GM21447 (cell line): ENCODE measurements around the gene TBC1D2B.

ENCODE experiments used
- ATAC-seq: cut with Tn5 transposase; IDR thresholded peaks from one replicate; pipeline ENCODE4 v1.9.1; 2021; ENCODE audit not compliant: unreplicated experiment

TBC1D2B gene

GRCh38 chr15:78055919-78056713 lies 21.4 kb downstream of the TBC1D2B start:
- ATAC-seq: no peak

- no peak for ATAC-seq
Measured at GRCh38 chr15:78054966-78055365, 22.5 kb downstream of the TBC1D2B start.

DNA sequence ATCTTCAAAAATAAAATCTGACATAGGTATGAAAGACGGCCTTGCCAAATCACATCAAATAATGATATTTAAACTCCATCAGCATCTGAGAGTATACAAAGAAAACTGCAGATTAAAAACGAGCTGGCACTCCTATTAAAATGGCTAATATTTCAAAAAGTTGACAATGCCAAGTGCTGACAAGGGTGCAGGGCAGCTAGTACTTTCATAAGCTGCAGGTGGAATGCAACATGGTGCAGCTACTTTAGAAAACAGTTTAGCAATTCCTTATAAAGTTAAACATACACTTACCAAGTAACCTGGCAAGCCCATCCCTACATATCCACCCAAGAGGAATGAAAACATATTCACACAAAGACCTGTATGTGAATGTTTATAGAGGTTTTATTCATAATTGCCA lies 23.0 kb downstream of the TBC1D2B start:
- ATAC-seq: no peak

- no peak for ATAC-seq
Measured at GRCh38 chr15:78052545-78052944, 25.0 kb downstream of the TBC1D2B start.

DNA sequence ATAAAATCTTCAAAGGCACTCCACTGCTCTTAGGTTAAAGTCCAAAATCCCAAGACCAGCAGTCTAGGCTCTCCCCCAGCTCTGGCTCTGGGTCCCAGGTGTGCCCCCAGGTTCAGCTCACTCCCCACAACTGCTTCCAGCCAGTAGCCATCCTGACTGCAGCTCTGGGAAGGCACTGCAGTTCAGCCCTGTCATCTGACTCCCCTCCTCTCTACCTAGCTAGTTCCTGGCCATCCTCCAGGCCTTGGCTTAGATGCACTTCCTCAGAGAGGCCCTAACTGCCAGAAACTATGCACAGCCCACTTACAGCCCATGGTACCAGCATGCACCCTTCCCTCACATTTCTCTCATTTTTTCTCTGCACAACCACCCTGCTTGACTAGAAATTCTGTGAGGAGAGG lies 25.5 kb downstream of the TBC1D2B start:
- ATAC-seq: no peak

- no peak for ATAC-seq
Measured at GRCh38 chr15:78051596-78051995, 25.9 kb downstream of the TBC1D2B start.

DNA sequence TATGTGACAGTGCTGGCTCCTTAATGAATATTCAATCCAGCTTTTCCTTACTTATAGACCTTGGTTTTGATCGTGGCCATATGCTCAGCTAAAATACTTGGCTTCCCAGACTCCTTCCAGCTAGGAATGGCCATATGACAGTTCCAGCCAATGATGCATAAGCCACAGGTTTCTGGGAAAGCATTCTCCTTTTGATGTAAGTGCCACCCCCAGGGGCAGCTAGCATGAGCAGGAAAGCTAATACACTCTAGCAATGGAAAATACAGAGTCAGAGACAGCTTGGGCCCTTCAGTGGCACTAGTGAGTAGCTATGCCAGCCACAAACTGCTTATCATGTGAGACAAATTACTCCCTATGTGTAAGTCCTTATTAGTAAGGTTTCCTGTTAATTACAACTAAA lies 26.7 kb downstream of the TBC1D2B start:
- ATAC-seq: no peak

GRCh38 chr15:78050441-78050809 lies 27.1 kb downstream of the TBC1D2B start:
- ATAC-seq: peak; percentile 16

DNA sequence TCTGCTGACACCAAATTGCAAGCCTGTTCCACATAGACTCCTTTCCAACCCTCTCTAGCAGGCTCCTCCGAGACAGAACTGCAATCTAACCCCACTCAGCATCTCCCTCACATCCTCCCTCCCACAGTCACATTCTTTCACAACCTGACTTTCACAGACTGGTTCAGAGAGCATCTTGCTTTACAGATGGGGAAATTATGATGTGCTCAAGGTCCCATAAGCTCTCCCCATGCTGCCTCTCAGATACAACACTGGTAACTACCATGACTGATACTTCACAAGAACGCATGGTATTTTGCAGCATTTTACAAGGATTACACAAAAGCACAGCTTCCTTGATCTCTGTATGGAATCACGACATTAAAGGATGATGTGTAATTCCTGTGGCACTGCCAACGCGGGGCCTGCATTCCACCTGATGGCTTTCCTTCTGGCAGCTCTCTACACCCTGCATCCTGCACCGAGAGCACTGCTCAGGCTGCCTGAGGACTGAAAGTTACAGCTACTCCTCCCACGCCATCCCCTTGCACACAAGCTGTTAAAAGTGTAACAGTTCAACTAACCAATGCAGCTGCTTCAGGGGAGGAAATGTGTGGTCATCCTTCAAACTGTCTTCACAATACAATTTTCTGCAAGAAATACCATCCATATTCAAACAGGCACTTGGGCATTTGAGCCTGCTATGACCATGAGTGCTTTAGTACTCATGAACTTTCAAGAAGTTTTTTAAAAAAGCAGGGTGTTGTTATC lies 27.6 kb downstream of the TBC1D2B start:
- peak; percentile 79 for ATAC-seq

DNA sequence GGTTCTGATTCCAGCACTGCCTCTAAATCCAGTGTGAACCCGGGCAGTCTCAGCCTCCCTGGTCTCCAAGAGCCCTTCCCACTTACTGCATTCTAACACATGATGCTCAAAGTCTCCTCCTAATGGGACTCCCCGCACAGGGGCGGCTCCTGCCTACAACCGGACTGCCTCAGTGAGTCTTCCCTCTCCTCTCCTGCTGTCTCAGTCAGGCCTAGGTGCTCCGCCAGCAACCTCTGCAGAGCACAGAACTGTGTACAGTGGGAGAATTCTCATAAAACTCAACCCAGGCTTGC lies 28.9 kb downstream of the TBC1D2B start:
- ATAC-seq: no peak

DNA sequence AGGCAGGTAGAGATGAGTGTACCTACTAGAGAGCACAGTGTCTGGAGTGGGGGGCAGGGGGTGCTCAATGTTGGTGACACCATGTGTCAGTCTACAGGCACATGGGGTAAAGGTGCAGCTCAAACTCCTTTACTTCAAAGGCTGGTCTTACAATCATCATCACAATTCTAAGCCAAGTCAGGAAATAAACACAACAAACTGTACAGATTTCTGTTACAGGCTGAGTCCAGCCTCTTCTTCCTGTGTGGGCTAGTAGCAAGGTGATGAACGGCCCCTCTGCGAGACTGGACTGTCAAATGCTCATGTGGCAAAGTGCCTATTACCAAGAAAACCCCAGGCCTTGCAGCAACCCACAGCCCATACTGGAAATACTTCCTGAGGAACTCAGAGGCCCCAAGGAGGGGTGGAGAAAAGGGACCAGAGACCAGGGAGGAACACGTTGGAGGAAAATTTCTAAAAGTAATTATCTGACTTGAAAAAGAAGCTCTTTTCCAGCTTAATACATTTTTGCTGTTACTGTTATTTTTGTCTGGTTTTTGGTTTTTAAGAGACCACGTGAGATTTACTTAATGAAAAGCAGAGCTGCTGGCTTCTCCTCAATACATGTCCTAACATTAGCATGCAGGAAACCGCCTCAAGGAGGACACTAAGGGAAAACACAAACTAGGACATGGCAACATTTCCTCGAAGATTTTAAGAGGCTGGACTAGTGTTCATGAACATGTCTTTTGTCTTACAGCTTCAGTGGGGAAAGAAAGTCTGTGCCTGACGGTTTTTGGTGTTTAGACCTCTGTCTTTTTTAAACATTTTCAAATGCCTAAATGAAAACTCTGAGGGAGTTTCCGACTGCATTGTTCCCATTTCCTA lies 29.5 kb downstream of the TBC1D2B start:
- ATAC-seq: no peak

GRCh38 chr15:78046796-78047341 lies 30.6 kb downstream of the TBC1D2B start:
- no peak for ATAC-seq

DNA sequence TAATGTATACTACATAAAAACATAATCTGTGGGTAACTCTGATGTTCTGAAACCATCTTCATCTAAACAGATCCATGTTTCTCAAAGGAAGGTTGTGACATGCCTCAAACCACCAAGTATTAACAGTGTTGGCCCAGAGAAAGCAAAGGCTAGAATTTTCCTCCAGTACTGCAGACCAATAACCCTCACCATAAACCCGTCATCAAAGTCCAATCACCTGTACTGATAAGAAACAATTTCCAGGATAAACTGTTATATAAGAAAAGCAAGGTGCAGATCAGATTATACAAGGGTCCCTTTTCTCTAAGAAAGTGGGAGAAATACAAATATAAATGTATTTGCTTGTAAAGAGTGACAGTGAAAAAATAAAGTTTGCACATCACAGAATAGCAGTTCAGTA lies 32.3 kb downstream of the TBC1D2B start:
- ATAC-seq: no peak

- ATAC-seq: no peak
Measured at GRCh38 chr15:78044407-78045155, 32.9 kb downstream of the TBC1D2B start.

- no peak for ATAC-seq
Measured at GRCh38 chr15:78041946-78042345, 35.6 kb downstream of the TBC1D2B start.

GRCh38 chr15:78040653-78041244 lies 36.8 kb downstream of the TBC1D2B start:
- ATAC-seq: no peak

DNA sequence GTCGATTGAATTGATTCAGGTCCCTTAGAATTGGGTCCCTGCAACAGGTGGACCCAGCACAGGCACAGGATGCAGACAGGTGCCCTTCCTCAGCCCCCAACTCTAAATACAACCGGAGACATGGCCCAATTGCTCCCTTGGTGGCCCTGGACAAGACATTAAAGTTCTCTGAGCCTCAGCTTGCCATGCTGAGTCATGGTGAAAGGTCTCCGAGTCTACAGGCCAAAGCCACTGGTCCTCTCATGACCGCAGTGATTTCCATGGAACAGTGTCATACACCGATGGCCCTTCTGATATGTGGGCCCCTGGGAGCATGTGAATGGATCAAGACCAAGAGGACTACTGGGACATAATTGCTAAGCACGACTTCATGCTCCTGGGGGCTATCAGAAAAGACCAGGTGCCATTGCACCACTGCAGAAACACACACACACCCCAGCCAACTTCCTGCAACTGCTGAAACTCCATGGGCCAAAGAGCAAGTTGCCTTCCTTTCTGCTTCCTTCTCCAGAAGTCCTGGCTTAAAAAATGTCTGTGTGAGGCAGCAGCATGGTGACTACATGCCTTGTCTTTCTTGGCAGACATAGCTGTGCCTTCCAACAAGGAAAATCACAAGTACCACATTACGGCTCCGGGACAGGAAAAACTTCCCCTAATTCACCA lies 38.8 kb downstream of the TBC1D2B start:
- no peak for ATAC-seq

DNA sequence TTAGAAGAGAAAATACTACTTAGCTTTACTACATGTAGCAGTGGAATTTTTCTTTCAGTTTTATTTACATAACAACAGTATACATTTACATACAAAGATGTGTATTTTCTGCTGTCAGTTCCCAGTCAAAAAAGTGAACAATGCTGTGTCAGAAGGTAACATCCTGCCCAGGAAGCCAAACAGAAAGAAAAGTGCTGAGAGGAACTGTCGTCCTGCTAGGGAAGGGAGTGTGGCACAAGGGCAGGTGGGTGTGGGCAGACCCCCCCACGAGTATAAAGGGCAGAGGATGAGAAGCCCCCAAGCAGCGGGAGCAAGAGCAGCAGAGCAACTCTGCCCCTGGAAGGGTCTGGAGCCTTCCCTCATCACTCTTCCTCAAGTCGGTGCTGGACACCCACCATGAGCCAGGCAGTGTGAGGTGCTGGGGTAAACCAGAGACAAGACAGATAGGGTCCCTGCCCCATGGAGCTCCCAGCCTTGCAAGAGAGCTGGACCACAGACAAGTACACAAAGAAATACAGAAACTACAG lies 39.7 kb downstream of the TBC1D2B start:
- ATAC-seq: no peak

- no peak for ATAC-seq
Measured at GRCh38 chr15:78037328-78037727, 40.2 kb downstream of the TBC1D2B start.
